ENCODE data around the gene PHEX. TPM values are rescaled to one million over a fixed set of nuclear protein-coding genes. Genes with fewer than 3 reads are reported as not detected.

Gene PHEX
- total and polyA plus RNA-seq, 7 donors = 0.01 to 0.11 (median 0.04) TPM; not detected in 3

DNA sequence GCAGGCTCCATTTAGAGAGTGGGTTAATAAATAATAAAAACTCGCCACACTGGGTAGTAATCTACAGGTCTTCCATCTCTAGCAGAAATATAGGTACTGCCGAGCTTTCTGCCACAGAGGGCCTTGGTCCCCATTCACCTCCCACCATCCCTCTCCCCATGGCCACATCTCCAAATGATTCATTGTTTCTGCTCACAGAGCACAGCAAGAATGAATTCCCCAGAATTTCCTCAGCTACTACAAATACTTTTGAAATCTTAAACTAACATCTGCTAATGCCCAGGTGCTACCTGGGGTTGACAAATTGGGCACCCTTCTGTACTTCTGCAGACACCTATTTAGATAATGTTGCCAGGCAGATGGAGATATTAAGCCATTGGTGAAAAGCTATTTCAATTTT, 5.1 kb downstream of the PHEX start:
- H3K4me3 ChIP-seq = no peak overlapping the region
- DNase-seq (no peak), ATAC-seq (no peak)
- H3K27ac ChIP-seq = no peak overlapping the region
- no peaks in the 10 kb centered on the region for H3K27me3 ChIP-seq (ENCODE audit: insufficient read depth in 3 of 3, low read length in 2 of 3)
- no peaks in the 10 kb centered on the region for H3K36me3 ChIP-seq (ENCODE audit: insufficient read depth in 1 of 2, low read depth in 1 of 2)
- H3K4me1 ChIP-seq = no peaks in the 10 kb centered on the region
- intact Hi-C loops (cut with DNase I) = no loop called here
- 74 to 100% (median 84%) methylated on average over 2 of the region's 2 CpGs for WGBS, 3 donors
- TF ChIP-seq, protein P1, sequence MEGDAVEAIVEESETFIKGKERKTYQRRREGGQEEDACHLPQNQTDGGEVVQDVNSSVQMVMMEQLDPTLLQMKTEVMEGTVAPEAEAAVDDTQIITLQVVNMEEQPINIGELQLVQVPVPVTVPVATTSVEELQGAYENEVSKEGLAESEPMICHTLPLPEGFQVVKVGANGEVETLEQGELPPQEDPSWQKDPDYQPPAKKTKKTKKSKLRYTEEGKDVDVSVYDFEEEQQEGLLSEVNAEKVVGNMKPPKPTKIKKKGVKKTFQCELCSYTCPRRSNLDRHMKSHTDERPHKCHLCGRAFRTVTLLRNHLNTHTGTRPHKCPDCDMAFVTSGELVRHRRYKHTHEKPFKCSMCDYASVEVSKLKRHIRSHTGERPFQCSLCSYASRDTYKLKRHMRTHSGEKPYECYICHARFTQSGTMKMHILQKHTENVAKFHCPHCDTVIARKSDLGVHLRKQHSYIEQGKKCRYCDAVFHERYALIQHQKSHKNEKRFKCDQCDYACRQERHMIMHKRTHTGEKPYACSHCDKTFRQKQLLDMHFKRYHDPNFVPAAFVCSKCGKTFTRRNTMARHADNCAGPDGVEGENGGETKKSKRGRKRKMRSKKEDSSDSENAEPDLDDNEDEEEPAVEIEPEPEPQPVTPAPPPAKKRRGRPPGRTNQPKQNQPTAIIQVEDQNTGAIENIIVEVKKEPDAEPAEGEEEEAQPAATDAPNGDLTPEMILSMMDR (IDR thresholded peaks at IDR 0.05) = no peak
- H3K9me3 ChIP-seq = no peaks in the 10 kb centered on the region

- ATAC-seq (no peak), DNase-seq (no peak)
- Histone ChIP-seq H3K4me3 (no peak overlapping the region), H3K9me3 (no peaks in the 10 kb centered on the region), H3K27ac (no peak overlapping the region), H3K36me3 (ENCODE audit: insufficient read depth in 1 of 2, low read depth in 1 of 2) (no peaks in the 10 kb centered on the region), H3K4me1 (no peaks in the 10 kb centered on the region), H3K27me3 (ENCODE audit: insufficient read depth in 3 of 3, low read length in 2 of 3) (no peaks in the 10 kb centered on the region)
- intact Hi-C loops (cut with DNase I) = no loop called here
- TF ChIP-seq, protein P1 (IDR thresholded peaks at IDR 0.05) = no peak
- WGBS, 3 donors = 70 to 79% (median 72%) methylated on average over 13 of the region's 13 CpGs
Observed at GRCh38 chrX:22037911-22038537, 5.9 kb downstream of the PHEX start.

- no peaks in the 10 kb centered on the region for H3K4me1 ChIP-seq
- no peak for DNase-seq
Observed at GRCh38 chrX:22039541-22039940, 7.4 kb downstream of the PHEX start.

DNA sequence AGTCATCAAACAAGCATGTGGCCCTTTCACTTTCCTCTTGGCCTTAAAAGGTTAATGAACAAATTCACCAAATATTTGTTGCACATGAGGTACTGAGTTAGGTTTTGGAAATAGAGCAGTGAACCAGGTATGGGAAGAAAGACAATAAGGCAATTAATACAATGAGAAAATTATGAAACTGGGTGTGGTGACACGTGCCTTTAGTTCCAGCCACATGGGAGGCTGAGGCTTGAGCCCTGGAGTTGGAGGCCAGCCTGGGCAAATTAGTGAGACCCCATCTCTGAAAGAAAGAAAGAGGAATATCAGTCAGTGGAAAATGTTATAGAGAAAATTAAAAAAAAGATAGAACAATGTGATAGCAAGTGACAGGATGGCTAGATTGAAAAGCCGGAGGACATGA, 8.1 kb downstream of the PHEX start:
- no peak for ATAC-seq
- TF ChIP-seq, protein P1 (IDR thresholded peaks at IDR 0.05) = no peak
- Histone ChIP-seq H3K36me3 (ENCODE audit: insufficient read depth in 1 of 2, low read depth in 1 of 2) (no peaks in the 10 kb centered on the region), H3K4me1 (no peaks in the 10 kb centered on the region), H3K27ac (no peak overlapping the region), H3K27me3 (ENCODE audit: insufficient read depth in 3 of 3, low read length in 2 of 3) (no peaks in the 10 kb centered on the region), H3K9me3 (no peaks in the 10 kb centered on the region), H3K4me3 (no peak overlapping the region)
- WGBS, 3 donors = 85 to 95% (median 92%) methylated on average over 2 of the region's 2 CpGs
- intact Hi-C loops (cut with DNase I) = no loop called here
- DNase-seq = no peak

More at GRCh38 chrX:22039541-22039940, 7.4 kb downstream of the PHEX start:
- no peak for ATAC-seq
- TF ChIP-seq, protein P1 (IDR thresholded peaks at IDR 0.05) = no peak
- Histone ChIP-seq H3K4me3 (no peak overlapping the region), H3K27me3 (ENCODE audit: insufficient read depth in 3 of 3, low read length in 2 of 3) (no peaks in the 10 kb centered on the region), H3K27ac (no peak overlapping the region), H3K9me3 (no peaks in the 10 kb centered on the region), H3K36me3 (ENCODE audit: insufficient read depth in 1 of 2, low read depth in 1 of 2) (no peaks in the 10 kb centered on the region)
- intact Hi-C loops (cut with DNase I) = no loop called here
- WGBS, 3 donors = 79 to 89% (median 82%) methylated on average over 6 of the region's 6 CpGs
